GM23248 (cell line): ENCODE data around the gene NEGR1.

ENCODE experiments used
- EZH2 ChIP-seq: fragments of 200-600 bp; sonication (generic); IDR thresholded peaks from 2 replicates; pipeline ENCODE4 v1.6.1; 2018; ENCODE audit warnings: antibody characterized with exemption, mild to moderate bottlenecking; ENCODE audit not compliant: insufficient read depth, poor library complexity, severe bottlenecking
- EZH2phosphoT487 ChIP-seq: fragments of 200-600 bp; sonication (generic); IDR thresholded peaks from 2 replicates; pipeline ENCODE4 v1.6.1; 2018; ENCODE audit warnings: antibody characterized with exemption, moderate library complexity, mild to moderate bottlenecking, low read depth; ENCODE audit not compliant: insufficient read depth

DNA sequence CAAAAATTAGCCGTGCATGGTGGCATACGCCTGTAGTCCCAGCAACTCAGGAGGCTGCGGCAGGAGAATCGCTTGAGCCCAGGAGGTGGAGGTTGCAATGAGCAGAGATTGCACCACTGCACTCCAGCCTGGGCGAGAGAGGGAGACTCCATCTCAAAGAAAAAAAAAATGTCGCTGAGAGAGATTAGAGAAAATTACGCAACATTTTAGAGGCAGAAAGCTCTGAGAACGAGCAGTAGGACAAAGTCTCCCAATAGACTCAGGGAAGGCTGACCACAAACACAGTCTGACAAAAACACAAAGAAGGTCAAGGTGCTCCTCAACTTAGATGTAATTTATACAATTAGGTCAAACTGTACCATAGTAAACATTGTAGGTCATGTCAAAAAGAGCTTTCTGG, 833.9 kb downstream of the NEGR1 start:
- TF ChIP-seq EZH2phosphoT487, result no peak
- TF ChIP-seq EZH2, result no peak
